Measurements from ENCODE around the gene KRTAP12-4.
"Not testable (repeated sequence)": the region's sequence is repeated elsewhere in the genome, so short reads cannot be mapped to it uniquely, and the experiment has no call there.

The KRTAP12-4 gene

DNA sequence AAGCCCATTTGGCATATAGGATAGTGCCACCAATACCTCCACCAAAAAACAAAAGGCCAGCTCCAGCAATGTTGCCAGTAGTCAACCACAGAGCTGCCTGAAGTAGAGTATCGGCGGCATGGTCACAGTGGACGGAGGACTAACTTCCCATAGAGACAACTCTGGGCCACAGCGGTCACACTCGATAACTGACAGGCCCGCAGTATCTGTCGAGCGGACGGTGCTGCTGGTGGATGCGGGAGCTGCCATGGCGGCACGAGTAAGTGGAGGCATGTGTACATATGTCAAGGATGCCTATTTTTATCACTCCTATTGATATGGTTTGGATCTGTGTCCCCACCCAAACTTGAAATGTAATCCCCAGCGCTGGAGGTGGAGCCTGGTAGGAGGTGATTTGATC lies 23.4 kb upstream of the KRTAP12-4 start:
- TF ChIP-seq, protein P1, sequence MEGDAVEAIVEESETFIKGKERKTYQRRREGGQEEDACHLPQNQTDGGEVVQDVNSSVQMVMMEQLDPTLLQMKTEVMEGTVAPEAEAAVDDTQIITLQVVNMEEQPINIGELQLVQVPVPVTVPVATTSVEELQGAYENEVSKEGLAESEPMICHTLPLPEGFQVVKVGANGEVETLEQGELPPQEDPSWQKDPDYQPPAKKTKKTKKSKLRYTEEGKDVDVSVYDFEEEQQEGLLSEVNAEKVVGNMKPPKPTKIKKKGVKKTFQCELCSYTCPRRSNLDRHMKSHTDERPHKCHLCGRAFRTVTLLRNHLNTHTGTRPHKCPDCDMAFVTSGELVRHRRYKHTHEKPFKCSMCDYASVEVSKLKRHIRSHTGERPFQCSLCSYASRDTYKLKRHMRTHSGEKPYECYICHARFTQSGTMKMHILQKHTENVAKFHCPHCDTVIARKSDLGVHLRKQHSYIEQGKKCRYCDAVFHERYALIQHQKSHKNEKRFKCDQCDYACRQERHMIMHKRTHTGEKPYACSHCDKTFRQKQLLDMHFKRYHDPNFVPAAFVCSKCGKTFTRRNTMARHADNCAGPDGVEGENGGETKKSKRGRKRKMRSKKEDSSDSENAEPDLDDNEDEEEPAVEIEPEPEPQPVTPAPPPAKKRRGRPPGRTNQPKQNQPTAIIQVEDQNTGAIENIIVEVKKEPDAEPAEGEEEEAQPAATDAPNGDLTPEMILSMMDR (conservative IDR thresholded peaks at IDR 0.05; ENCODE audit: low read depth, low read length), result no peak
- no peak for DNase-seq (ENCODE audit: low read depth)
- no peak overlapping the region for H3K4me3 ChIP-seq (ENCODE audit: low read depth, low read length)

DNA sequence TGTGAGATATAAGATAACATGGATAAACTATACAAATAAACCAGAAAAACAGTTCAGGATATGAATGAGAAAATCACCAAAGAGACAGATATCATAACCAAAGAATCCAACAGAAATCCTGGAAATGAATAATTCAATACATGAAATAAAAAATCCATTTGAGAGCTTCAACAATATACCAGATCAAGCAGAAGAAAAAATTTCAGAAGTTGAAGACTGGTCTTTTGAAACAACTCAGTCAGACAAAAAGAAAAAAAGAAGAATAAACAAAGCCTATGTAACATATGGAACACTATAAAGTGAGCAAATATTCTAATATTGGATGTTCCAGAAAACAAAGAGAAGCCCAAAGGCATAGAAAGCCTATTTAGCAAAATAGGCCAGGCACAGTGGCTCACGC lies 17.5 kb upstream of the KRTAP12-4 start:
- H3K4me3 ChIP-seq (ENCODE audit: low read depth, low read length), result no peak overlapping the region
- TF ChIP-seq, protein P1 (conservative IDR thresholded peaks at IDR 0.05; ENCODE audit: low read depth, low read length), result no peak
- no peak for DNase-seq (ENCODE audit: low read depth)

DNA sequence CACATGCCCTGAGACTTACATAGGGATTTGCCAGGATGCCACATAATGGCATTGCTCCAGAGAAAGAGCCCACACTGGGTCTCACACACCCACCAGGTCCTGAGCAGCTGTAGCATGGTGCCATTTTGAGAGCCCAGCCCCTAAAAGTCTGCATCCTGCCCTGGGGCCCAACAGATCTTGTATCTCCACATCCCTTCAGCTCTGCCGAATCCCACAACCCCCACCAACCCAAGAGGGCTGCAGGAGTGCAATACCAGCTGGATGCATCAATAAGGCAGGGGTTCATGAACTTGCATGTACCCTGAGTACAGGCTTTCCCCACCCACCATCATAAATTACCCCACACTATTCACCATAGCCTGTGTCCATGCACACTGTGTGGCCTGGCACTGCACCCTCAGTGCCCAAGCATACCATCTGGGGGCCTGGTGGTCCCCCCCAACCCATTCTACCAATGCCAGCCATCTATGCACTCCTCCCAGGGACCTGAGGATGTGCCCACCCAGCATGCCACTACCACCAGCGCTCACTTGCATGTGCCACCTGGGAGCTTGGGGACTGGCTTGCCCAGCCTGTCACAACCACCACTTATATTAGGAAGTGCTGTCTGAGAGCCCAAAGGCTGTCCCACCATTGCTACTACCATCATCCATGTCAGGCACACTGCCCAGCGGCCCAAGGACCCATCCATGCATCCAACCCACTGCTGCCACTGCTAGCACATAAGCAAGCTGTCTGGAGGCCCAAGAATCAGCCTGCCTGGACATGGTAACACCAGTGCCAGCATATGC lies 16.4 kb upstream of the KRTAP12-4 start:
- H3K4me3 ChIP-seq (ENCODE audit: low read depth, low read length), result no peak overlapping the region
- TF ChIP-seq, protein P1 (conservative IDR thresholded peaks at IDR 0.05; ENCODE audit: low read depth, low read length), result no peak
- DNase-seq (ENCODE audit: low read depth), result no peak

DNA sequence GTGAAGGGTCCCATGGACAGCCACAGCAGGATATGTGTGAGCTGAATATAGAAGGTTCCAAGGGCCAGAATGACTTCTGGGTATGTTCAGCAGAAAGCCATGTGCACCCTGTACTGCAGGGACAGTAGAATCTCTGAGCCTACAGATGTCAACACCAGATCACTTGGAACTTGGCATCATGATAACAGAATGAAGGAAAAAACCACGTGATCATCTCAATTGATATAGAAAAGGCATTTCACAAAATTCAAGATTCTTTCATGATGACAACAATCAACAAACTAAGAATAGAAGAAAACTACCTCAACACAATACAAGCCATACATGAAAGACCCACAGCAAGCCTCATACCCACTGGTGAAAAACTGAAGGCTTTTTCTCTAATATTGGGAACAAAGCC lies 13.2 kb upstream of the KRTAP12-4 start:
- DNase-seq (ENCODE audit: low read depth), result no peak
- TF ChIP-seq, protein P1 (conservative IDR thresholded peaks at IDR 0.05; ENCODE audit: low read depth, low read length), result no peak
- no peak overlapping the region for H3K4me3 ChIP-seq (ENCODE audit: low read depth, low read length)

DNA sequence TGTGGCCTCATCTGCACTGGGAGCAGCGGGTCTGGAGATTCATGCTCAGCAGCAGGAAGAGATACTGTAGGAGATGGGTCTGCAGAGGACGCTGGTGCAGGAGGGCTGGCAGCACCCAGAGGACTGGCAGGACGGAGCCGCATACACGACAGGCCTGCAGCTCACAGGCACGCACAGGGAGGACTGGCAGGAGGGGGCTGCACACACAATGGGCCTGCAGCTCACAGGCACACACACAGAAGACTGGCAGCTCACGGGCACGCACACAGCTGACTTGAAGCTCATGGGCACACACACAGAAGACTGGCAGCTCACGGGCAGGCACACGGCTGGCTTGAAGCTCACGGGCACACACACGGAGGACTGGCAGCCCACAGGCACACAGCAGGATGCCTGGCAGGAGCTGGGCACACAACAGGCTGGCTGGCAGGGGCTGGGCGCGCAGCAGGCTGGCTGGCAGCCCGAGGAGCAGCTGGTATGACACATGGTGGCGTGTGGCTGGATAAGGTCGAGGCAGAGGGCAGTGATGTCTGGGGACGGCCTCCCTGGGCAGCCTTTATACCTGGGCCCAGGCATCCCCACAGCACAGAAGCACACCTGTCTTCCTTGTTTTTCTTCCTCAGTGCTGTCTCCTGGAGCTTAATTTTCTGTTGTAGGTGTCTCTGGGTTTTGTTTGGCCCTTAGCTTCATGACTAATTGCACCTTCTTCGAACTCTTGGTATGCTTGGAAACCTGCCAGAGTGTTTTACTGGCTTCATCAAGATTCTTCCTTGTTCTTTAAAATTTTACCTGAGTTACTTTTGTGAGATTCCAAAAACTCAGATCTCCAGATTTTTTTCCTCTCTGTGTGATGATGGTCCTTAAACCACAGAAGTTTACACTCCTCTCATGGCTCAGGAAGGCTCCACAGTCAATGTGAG lies 12.2 kb upstream of the KRTAP12-4 start, which contains the start of gene KRTAP12-2:
KRTAP12-2 (minus strand) TSS at position 527 of the 920 bp plus-strand sequence; CDS start at position 486, 41 bp downstream.
- no peak for DNase-seq (ENCODE audit: low read depth)

DNA sequence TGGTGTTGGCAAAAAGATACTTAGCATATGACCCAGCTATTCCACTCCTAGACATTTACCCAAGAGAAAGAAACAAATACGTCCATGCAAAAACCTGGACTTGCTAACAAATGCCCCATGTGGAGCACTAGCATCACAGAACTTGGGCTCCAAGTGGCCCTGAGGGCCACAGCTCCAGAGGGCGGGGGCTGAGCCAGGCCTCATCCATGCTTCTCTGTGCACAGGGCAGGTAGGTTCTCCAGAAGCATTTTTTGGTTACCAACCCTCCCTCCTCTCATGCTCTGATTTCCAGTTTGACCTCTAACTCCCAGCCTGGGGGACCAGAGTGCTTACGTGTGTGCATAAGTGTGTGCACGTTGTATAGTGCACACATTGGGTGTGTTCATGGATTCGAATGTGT lies 10.2 kb upstream of the KRTAP12-4 start:
- H3K4me3 ChIP-seq (ENCODE audit: low read depth, low read length), result no peak overlapping the region
- DNase-seq (ENCODE audit: low read depth), result no peak
- TF ChIP-seq, protein P1 (conservative IDR thresholded peaks at IDR 0.05; ENCODE audit: low read depth, low read length), result no peak

More for the DNA sequence above, 12.2 kb upstream of the KRTAP12-4 start, which contains the start of gene KRTAP12-2:
- TF ChIP-seq, protein P1 (conservative IDR thresholded peaks at IDR 0.05; ENCODE audit: low read depth, low read length), result no peak
- H3K4me3 ChIP-seq (ENCODE audit: low read depth, low read length), result no peak within 1 kb of the TSS

DNA sequence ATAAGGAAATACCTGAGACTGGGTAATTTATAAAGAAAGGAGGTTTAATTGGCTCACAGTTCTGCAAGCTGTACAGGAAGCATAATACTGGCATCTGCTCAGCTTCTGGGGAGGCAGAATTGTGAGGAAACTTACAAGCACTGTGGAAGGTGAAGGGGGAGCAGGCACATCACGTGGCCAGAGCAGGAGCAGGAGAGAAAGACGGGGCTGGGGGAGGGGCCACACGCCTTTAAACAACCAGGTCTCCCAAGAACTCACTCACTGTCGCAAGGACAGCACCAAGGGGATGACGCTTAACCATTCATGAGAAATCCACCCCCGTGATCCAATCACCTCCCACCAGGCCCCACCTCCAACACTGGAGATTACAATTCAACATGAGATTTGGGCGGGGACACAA lies 7.1 kb upstream of the KRTAP12-4 start:
- H3K4me3 ChIP-seq (ENCODE audit: low read depth, low read length); DNase-seq (ENCODE audit: low read depth): not testable (repeated sequence)

All from choroid plexus epithelial cell (primary cell).